Panc1 (cell line): ENCODE results near the gene ANKRD40.

Source experiments
- CTCF ChIP-seq: fragments of 450-650 bp; IDR thresholded peaks from 2 replicates; pipeline ENCODE4 v1.5.1; 2017; ENCODE audit warnings: mild to moderate bottlenecking
- POLR2AphosphoS5 ChIP-seq: IDR thresholded peaks from 2 replicates; pipeline ENCODE4 v1.6.1; 2012; ENCODE audit warnings: mild to moderate bottlenecking, low read depth, low read length, moderate library complexity
- SIN3A ChIP-seq: IDR thresholded peaks from 2 replicates; pipeline ENCODE4 v1.6.1; 2012; ENCODE audit warnings: low read depth, mild to moderate bottlenecking, low read length, moderate library complexity, borderline replicate concordance; ENCODE audit not compliant: insufficient read depth
- TCF7L2 ChIP-seq: IDR thresholded peaks from 2 replicates; pipeline ENCODE4 v1.6.1; 2011; ENCODE audit warnings: mild to moderate bottlenecking, low read depth, low read length, inconsistent platforms

- TF ChIP-seq CTCF (no peak), POLR2AphosphoS5 (no peak), TCF7L2 (no peak), SIN3A (no peak)
Observed at GRCh38 chr17:50687200-50688066, 20.3 kb downstream of the ANKRD40 start.
